AML-193 (cell line): ENCODE data around the gene FAM43B.
A peak's percentile ranks its signal among the peaks of the same experiment; 100 is the strongest.

Experiments
- DNase-seq, 2 experiments: peaks; one replicate each; lab custom pipeline; 2025; lab: John Stamatoyannopoulos, UW

Gene FAM43B

DNA sequence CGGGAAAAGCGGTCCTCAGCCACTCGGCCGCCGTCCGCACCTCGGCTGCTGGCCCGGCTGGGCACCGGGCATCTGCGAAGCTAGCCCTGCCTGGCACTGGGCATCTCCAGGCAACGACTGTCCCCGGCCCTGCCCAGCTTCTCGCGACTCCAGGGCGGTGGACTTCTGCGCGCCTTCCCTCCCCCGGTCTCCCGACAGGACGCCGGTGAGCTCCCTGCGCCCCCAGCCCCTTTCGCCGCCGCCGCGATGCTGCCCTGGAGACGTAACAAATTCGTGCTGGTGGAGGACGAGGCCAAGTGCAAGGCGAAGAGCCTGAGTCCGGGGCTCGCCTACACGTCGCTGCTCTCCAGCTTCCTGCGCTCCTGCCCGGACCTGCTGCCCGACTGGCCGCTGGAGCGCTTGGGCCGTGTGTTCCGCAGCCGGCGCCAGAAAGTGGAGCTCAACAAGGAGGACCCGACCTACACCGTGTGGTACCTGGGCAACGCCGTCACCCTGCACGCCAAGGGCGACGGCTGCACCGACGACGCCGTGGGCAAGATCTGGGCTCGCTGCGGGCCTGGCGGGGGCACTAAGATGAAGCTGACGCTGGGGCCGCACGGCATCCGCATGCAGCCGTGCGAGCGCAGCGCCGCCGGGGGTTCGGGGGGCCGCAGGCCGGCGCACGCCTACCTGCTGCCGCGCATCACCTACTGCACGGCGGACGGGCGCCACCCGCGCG is 514 bp downstream of the FAM43B start:
- DNase-seq, result no peak

DNA sequence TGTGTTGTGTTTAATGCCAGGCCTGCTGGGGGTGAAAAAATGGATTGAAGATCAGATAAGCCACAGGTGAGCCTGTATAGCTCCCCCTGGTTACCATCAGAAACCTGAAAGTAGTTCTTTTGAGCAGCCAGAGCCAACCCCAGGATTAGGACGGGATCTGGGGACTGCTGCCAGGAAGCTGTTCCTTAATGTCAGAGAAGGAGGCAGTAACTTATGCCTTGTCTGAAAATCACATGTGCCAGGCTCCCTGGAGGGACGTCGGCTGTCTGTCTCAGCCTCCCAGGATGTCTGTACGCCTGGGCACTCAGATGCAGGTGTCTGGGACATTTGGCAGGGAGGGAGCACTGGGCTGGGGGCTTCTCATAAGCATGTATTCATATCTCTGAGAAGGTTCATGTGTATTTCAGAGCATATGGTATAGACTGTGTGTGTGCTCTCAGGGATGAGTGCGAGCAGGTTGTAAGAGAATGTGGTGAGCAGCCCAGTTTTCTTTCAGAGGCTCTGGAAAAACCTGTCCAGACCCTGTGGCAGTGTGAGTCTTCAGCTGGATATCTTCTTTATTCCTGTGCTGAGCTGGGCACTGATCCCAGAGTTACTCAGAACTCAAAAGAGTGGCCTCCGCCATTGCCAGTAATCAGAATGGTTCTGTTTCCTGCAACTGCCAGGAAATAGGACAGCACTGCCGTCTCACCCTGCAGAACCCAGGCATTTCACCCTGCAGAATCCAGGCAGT is 2.8 kb downstream of the FAM43B start:
- DNase-seq, result no peak

- no peak for DNase-seq
Observed at GRCh38 chr1:20555758-20556120, 3.4 kb downstream of the FAM43B start.

DNA sequence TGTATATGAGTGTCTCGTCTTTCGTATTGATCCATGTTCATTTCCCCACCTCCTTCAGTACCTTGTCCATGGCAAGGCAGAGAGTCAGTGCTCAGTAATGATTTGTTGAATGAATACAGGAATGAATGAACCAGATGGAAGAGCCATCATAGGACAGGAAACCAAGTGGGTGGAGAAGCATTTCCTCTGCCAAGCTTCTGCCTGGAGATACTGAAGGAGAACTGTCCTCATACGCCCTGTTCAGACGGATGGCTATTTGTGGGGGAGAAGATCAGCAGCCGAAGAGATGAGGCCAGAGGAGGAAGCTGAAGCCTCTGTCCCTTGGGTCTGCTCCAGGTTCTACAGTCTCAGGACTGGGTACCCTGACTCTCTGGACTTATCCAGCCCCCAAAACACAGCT is 5.8 kb downstream of the FAM43B start:
- DNase-seq, result no peak

- no peak for DNase-seq
Observed at GRCh38 chr1:20560966-20561365, 8.6 kb downstream of the FAM43B start.

DNA sequence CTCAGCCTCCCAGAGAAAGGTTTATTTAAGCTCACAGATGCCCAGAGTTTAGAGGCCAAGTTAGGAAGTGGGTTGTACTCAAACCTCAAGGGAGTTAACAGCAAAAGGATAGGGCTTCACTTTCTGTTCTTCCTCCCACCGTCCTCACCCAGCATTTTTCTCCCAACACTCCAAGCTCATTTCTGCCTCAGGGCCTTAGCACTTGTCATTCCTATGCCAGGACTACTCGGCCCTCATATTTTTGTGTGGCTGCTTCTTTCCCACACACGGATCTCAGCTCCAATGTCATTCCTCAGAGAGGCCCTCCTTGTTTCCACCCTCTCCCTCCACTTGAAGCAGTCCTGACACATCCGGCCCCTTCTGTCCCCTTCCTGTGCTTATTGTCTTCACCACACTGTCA is 12.9 kb downstream of the FAM43B start:
- DNase-seq, result no peak

DNA sequence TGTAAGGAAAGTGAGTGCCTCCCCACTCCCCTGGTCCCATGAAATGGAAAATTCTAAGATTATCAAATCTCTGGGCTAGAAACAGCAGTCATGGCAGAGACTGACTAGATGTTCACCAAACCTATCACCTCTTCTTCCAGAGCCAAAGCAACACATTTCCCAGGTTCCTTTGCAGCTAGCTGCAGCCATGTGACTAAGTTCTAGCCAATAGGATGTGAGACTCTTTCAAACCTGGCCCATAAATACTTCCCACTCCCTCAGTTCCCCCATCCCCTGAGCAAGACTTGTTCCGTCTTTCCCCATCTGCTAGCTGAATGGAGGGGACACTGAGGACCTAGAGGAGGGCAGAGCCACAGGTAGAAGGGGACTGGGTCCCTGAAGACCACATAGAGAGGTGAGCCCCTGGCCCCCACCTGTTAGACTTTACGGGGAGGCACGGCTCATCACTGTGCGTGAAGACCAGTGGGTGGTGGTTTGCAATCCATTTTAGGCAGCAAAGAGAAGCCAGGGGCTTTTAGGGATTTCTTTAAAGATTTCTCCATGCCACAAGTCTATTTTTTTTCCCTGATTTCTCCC is 17.2 kb downstream of the FAM43B start:
- DNase-seq, result no peak

GRCh38 chr1:20571427-20571826 is 19.1 kb downstream of the FAM43B start:
- DNase-seq, result no peak

- DNase-seq, result no peak
Observed at GRCh38 chr1:20573987-20574386, 21.6 kb downstream of the FAM43B start.

- peak; percentile 77 to 83 for DNase-seq
Observed at GRCh38 chr1:20574686-20575540, 22.5 kb downstream of the FAM43B start.

- no peak for DNase-seq
Observed at GRCh38 chr1:20575541-20576336, 23.4 kb downstream of the FAM43B start.

GRCh38 chr1:20578062-20578461 is 25.7 kb downstream of the FAM43B start:
- DNase-seq, result no peak

DNA sequence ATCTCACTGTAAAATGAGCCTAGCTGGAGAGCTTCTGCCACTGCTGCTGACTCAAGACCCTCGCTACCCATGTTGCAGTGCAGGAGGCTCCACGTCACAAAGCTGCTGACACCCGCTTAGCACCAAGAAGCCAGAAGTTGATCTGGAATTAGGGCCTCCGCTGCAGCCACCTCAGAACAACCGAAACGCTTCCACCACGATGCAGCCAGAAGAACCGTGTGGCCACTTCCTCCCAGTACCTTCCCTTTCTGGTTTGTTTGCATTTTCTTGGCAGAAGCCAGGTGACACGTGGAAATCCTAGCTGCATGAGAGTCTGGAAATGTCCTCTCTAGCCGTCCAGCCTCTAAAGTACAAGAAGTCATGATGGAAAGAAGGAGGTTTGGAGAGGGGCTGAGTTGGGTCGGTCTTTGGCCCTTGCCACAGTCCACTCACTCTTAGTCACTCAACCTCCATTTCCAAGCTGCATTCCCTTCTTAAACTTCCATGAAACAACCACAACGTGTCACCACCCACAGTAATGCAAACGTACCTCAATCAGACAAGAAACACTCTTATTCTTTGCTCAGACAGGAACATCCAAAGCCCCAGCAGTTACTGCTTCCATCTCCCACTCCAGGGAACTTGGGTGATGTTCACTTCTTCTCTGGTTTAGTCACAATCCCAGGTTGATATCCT is 26.5 kb downstream of the FAM43B start:
- no peak for DNase-seq

GRCh38 chr1:20584890-20585289 is 32.5 kb downstream of the FAM43B start:
- no peak for DNase-seq

- DNase-seq, result peak in 1 of 2 experiments; percentile 32
Observed at GRCh38 chr1:20586953-20587660, 34.7 kb downstream of the FAM43B start.

DNA sequence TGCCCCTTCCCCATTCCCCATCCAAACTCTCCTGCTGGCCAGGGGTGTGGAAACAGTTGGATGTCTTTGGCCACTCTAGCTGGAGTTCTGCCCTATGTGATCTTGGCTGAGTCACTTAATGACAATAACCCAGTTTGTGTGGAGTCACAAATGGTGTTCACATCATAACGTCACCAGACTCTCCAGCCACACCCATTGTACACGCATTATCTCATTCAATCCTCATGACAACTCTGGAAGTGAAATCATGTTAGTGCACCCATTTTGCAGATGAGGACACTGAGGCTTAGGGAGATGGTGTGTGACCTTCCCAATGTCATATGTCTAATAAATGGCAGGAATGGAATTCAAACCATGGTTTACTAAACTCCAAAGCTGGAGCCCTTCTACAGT is 35.3 kb downstream of the FAM43B start:
- no peak for DNase-seq

DNA sequence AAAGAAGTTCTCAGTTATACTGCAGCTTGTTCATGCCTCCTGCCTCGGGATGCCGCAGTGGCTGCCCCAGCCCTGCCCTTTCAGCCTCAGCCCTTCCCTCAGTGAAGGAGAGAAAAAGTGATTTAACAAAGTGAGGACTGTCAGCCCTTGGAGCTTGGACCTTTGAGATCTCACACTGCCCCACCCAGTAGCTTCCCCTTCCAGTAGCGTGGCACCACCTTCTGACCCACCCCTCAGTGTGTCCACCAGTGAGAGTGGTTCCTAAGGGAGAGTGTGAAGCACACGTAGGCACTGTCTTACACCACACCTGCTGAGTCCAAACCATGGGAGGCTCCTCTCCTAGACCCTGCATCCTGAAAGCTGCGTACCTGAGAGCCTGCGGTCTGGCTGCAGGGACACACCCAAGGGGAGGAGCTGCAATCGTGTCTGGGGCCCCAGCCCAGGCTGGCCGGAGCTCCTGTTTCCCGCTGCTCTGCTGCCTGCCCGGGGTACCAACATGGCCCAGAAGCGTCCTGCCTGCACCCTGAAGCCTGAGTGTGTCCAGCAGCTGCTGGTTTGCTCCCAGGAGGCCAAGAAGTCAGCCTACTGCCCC is 36.4 kb downstream of the FAM43B start, which contains the start of gene CDA:
Gene CDA (plus strand): TSS at position 464 of the 592 bp plus-strand sequence. CDS start 33 bp downstream, at position 497.
- DNase-seq, result no peak

- DNase-seq, result peak in 1 of 2 experiments; percentile 6
Observed at GRCh38 chr1:20589331-20590278, 37.2 kb downstream of the FAM43B start.
